ENCODE results near the gene ETS2. TPM values are rescaled to one million over a fixed set of nuclear protein-coding genes. Genes with fewer than 3 reads are reported as not detected.

ETS2 gene
- total RNA-seq, 6 donors from 2014 or later = 70.2 to 215 (median 143) TPM

GRCh38 chr21:38852708-38853107 lies 47.0 kb downstream of the ETS2 start:
- Histone ChIP-seq H3K27ac (no peak overlapping the region), H3K9me3 (no peaks in the 10 kb centered on the region), H3K4me1 (no peaks in the 10 kb centered on the region), H3K27me3 (no peaks in the 10 kb centered on the region), H3K4me3 (no peak overlapping the region), H3K36me3 (no peaks in the 10 kb centered on the region)
- ATAC-seq (ENCODE audit: low FRiP score in 2 of 2) = no peak
- TF ChIP-seq POLR2AphosphoS5 (IDR thresholded peaks at IDR 0.05) (no peak), POLR2A (IDR thresholded peaks at IDR 0.05) (no peak), EP300 (IDR thresholded peaks at IDR 0.05) (no peak), CTCF (IDR thresholded peaks at IDR 0.05) (no peak)
- DNase-seq = no peak
- 65 to 96% methylated on average over 3 of the region's 3 CpGs for WGBS, 2 donors

- Histone ChIP-seq H3K9me3 (no peaks in the 10 kb centered on the region), H3K27ac (no peak overlapping the region), H3K27me3 (no peaks in the 10 kb centered on the region), H3K4me1 (no peaks in the 10 kb centered on the region), H3K36me3 (no peaks in the 10 kb centered on the region), H3K4me3 (no peak overlapping the region)
- ATAC-seq (ENCODE audit: low FRiP score in 2 of 2) = peak in 1 of 2 donors; percentile 65
- WGBS, 2 donors = 61 to 78% methylated on average over 3 to 6 of the region's 6 CpGs
- peak in 1 of 2 donors; percentile 52 for DNase-seq
- TF ChIP-seq POLR2AphosphoS5 (IDR thresholded peaks at IDR 0.05) = no peak
Observed at GRCh38 chr21:38853421-38853919, 47.7 kb downstream of the ETS2 start.

- Histone ChIP-seq H3K4me1 (no peaks in the 10 kb centered on the region), H3K36me3 (no peaks in the 10 kb centered on the region), H3K4me3 (no peak overlapping the region), H3K9me3 (no peaks in the 10 kb centered on the region), H3K27ac (no peak overlapping the region), H3K27me3 (no peaks in the 10 kb centered on the region)
- TF ChIP-seq EP300 (IDR thresholded peaks at IDR 0.05) (no peak), CTCF (IDR thresholded peaks at IDR 0.05) (no peak), POLR2A (IDR thresholded peaks at IDR 0.05) (no peak), POLR2AphosphoS5 (IDR thresholded peaks at IDR 0.05) (no peak)
- DNase-seq = no peak
- 92 to 95% methylated on average over 6 to 8 of the region's 8 CpGs for whole genome bisulfite sequencing, 2 donors
- no peak for ATAC-seq (ENCODE audit: low FRiP score in 2 of 2)
Observed at GRCh38 chr21:38857152-38857825, 51.6 kb downstream of the ETS2 start.

- no peaks in the 10 kb centered on the region for H3K4me1 ChIP-seq
- no peak for TF ChIP-seq EP300 (IDR thresholded peaks at IDR 0.05)
- no peak for TF ChIP-seq POLR2A (IDR thresholded peaks at IDR 0.05)
- TF ChIP-seq CTCF (IDR thresholded peaks at IDR 0.05) = no peak
- no peak for TF ChIP-seq POLR2AphosphoS5 (IDR thresholded peaks at IDR 0.05)
- WGBS, 2 donors = 70 to 82% methylated on average over 8 of the region's 8 CpGs
- no peak for DNase-seq
- H3K36me3 ChIP-seq = no peaks in the 10 kb centered on the region
- H3K4me3 ChIP-seq = no peak overlapping the region
- H3K27me3 ChIP-seq = no peaks in the 10 kb centered on the region
- H3K27ac ChIP-seq = no peak overlapping the region
- no peaks in the 10 kb centered on the region for H3K9me3 ChIP-seq
- no peak for ATAC-seq (ENCODE audit: low FRiP score in 2 of 2)
Observed at GRCh38 chr21:38858026-38858811, 52.5 kb downstream of the ETS2 start.

- ATAC-seq (ENCODE audit: low FRiP score in 2 of 2) (no peak), DNase-seq (no peak)
- H3K27ac ChIP-seq = no peak overlapping the region
- no peaks in the 10 kb centered on the region for H3K4me1 ChIP-seq
- no peaks in the 10 kb centered on the region for H3K27me3 ChIP-seq
- no peaks in the 10 kb centered on the region for H3K9me3 ChIP-seq
- no peak for TF ChIP-seq POLR2AphosphoS5 (IDR thresholded peaks at IDR 0.05)
- no peak for TF ChIP-seq CTCF (IDR thresholded peaks at IDR 0.05)
- TF ChIP-seq EP300 (IDR thresholded peaks at IDR 0.05) = no peak
- no peak for TF ChIP-seq POLR2A (IDR thresholded peaks at IDR 0.05)
- no peaks in the 10 kb centered on the region for H3K36me3 ChIP-seq
- 95 to 100% methylated on average over 1 of the region's 1 CpG for WGBS, 2 donors
- H3K4me3 ChIP-seq = no peak overlapping the region
Observed at GRCh38 chr21:38858812-38859205, 53.1 kb downstream of the ETS2 start.
